Stimulated activated CD4-positive, alpha-beta T cell treated with anti-CD3 and anti-CD28 coated beads, Interleukin-12 subunit alpha, Interleukin-12 subunit beta, amount 100 ng/mL, for 24 hours (primary cell): ENCODE results near the gene ITGA2.

Source experiments
- DNase-seq, 2 experiments: peaks; one replicate each; pipeline ENCODE4 v3.0.0-alpha.2; 2020; ENCODE audit warnings: low read depth in 2 of 2

ITGA2 gene

DNA sequence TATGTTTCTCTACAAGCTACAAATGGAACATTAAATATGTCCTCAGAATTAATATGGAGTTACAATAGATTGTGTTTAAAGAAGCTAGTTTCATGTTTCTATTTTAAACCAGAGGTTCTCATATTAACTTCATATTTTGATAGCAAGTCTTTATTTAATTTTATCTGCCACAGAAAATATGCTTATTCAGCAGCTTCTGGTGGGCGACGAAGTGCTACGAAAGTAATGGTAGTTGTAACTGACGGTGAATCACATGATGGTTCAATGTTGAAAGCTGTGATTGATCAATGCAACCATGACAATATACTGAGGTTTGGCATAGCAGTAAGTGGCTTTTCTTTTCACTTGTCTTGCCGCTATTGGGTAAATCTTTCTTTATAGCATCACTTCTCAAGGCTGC lies 66.2 kb downstream of the ITGA2 start:
- no peak for DNase-seq

DNA sequence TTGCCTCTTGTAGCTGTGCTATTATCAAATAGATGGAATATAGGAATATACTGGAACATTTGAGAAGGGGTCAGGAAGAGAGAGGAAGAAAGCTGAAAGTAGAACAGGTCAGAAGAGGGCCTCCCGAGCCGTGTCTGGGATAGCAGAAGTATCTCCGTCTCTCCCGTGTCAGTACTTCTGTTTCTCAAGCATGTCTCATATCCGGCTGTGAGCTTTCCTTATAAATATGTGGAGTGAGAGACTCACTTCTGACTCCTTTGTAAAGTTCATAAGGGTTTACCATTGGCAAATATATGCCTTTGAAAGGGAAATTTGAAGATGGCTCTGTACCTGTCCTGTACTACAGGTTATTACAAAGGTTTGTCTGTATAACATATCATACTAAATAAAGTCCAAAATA lies 70.1 kb downstream of the ITGA2 start:
- no peak for DNase-seq

GRCh38 chr5:53063176-53063575 lies 74.0 kb downstream of the ITGA2 start:
- DNase-seq: no peak

DNA sequence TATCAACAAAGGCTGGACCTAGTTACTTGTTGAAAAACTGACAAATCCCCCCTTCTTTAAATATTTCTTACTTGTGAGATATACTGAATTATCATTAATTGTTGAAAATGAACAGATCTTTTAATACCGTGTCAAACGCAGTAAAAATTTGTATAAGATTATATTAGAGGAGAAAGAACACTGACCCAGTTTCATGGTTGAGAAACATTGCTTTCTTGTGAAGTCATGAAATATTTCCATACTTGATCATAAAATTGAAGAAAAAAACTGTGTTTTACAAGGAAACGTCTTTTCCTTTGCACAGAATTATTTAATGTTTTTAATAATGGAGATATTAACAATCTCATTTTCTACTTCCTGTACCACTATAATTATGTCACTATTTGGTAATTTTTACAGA lies 74.6 kb downstream of the ITGA2 start:
- DNase-seq: no peak

GRCh38 chr5:53066088-53066487 lies 76.9 kb downstream of the ITGA2 start:
- DNase-seq: no peak

DNA sequence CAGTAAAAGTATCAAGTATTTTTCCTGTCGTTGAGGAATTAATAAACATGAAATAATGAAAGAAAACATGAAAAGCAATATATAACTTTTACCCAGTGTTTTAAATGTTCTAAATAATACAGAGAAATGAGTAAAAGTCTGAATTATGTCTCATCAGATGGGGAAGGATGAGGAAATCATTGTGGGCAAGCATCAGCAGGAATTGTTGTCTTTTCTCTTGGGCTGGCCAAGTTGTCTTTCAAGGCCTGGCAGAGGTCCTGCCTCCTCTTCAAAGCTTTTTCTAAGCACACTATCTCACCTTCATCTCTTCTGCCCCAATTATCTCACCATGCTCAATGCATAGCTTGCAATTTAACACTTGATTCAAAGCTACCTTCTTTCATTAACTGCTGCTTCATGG lies 78.5 kb downstream of the ITGA2 start:
- DNase-seq: no peak

DNA sequence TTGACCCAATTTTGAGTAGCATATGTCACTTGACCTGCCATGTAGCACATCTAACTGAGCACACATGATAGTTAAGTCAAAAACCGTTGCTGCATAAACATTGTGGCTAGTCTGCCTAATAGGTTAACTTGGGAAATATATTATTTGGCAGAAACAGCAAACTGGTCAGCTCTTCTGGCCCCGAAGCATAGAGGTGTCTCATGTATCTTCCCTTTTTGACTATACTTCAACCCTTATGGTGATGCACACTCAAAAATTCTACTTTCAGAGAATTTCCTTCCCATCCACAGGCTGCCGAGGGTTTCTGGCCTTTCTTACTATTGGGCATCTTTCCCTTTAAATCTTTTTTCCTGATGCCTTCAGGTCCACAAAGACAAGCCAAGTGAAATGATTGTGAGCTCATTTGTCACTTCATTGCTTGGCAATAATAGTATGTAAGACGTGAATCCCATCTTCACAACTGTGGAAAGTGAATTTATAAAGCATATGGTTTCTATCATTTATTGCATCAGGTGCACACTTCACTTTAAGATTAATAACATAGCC lies 79.2 kb downstream of the ITGA2 start:
- no peak for DNase-seq

- peak; percentile 29 to 58 for DNase-seq
These were observed 80.5 kb downstream of the ITGA2 start for GRCh38 chr5:53069626-53070025.

GRCh38 chr5:53071298-53071697 lies 82.1 kb downstream of the ITGA2 start:
- no peak for DNase-seq

DNA sequence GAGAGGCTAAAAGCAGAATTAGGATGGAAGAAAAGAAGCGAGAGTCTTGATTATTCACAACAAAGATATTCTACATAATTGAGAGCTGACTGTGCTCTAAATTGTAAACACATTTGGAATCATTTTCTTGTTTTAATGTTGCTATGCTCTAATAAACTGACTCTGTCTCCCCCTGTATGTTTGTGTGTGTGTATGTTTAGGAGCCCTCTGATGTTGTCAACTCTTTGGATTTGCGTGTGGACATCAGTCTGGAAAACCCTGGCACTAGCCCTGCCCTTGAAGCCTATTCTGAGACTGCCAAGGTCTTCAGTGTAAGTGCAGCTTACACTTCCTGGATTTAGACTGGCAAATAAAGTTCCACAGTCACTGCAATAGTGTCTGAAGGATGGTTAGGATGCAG lies 82.6 kb downstream of the ITGA2 start:
- no peak for DNase-seq

GRCh38 chr5:53073348-53073747 lies 84.2 kb downstream of the ITGA2 start:
- no peak for DNase-seq

DNA sequence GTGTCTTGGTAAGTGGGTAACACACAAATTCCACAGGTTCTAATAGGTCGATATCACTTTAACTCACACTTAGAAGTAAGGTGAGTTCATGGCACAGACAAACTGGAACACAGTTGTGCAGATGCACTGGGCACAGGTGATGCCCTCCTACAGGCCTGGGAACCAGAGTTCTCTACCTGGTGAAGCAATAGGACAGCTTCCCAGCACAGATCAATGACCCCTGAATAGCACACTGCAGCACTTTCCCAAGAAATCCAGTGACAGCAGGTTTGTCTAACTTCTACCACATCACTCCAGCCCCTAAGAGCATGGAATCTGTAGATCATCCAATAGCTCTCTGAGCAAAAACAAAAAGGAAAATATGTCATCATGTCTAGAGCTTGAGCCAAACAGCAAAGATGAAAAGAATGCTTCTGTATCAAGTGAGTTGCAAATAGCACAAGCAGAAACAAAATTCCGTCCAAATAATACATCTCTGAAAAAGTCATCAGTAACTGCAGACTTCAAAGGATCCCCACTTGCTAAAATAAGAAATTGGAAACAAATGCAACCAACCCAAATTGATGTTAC lies 86.9 kb downstream of the ITGA2 start:
- no peak for DNase-seq

DNA sequence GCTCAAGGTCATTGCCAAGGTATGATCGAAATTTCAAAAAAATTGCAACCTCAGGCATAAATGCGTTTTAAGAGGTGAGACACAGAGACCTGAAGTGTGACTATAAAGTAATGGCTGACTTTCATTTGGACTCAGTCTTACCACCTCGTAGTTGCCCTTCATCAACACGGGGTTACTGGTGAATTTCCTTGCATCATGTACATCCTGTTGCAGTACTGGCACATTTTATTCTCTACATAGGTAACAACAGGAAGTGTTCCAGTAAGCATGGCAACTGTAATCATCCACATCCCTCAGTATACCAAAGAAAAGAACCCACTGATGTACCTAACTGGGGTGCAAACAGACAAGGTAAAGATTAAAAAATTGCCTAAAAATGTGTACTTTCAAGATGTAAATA lies 91.1 kb downstream of the ITGA2 start:
- DNase-seq: no peak

DNA sequence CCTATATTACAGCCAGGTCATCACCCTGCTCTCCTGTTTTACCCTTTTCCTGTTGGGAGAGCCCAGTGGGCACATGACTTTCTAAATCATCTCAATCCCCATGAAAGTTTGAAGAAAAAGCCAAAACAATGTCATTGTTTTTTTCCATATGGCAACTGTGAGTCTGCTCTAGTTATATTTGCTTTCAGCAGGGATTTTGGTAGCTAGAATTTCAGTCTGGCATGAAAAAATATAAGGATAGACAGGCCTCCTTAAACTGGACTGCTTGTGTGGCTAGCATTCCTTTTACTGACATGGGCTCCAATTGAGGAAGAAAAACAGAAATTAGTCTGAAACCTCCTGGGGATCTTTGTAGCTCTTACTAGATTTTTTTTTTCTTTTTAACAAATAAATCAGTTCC lies 94.8 kb downstream of the ITGA2 start:
- no peak for DNase-seq

- DNase-seq: no peak
These were observed 95.5 kb downstream of the ITGA2 start for GRCh38 chr5:53084546-53085255.

DNA sequence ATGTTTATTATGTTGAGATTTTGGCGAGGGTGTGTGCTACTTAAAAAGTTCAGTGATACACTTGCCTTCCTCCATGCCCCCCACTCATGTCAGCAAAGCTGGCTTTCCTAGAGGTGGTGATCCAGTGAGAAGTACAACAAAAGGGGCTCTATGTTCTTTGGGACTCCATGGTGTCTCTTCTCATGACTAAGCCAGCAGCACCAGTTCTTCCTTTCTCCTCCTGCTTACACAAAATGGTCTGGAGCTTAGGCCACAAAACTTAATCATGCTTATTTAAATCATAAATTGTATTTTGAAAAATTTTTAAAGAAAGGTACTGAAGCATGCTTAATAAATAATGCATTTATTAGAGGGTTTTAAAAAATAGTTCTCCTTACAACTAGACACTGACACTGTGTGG lies 98.0 kb downstream of the ITGA2 start:
- no peak for DNase-seq

DNA sequence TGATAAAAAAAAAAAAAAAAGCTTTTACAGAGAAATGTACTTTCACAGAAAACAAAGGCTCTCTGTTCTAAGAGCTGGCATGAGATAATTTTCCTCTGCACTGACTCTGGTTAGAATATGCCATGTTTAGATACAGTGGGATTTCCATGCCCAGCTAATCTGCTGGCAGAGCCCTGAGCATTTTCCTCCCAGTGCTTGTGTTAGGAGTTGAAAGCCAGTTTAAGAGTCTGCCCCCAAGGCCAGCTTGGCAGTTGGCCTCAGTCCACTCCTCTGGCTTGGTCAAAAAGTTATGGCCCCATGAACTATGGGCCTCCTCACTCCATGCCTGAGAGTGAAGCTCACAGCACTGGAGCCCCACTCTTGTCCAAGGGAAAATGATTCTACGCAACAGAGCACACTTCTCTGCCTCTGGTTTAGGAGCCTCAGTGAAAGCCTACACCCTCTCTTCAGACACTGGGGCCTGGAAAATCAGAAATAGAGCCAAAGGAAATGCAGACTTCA lies 98.5 kb downstream of the ITGA2 start:
- DNase-seq: no peak

DNA sequence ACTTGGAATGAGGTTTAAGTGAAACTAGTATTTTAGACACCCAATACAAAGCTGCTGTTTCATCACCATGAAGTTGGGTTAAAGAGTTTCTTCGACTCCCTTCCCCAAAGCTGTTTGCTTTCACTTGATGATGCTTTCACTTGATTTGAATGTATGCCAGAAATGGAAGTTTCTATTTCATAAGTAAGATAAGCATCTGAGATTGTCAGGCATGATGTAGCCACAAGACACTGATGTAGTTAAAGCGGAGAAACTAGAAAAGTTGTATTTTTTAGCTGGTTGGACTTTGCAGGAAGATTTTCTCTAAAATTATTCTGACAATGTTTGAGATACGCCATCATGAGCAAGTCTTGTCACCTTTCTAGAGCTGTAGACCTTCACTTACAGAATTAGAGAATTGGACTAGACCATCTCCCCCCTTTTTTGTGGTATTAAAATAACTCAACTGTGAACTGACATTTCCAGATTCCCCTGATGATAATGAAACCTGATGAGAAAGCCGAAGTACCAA lies 100.4 kb downstream of the ITGA2 start:
- DNase-seq: no peak

DNA sequence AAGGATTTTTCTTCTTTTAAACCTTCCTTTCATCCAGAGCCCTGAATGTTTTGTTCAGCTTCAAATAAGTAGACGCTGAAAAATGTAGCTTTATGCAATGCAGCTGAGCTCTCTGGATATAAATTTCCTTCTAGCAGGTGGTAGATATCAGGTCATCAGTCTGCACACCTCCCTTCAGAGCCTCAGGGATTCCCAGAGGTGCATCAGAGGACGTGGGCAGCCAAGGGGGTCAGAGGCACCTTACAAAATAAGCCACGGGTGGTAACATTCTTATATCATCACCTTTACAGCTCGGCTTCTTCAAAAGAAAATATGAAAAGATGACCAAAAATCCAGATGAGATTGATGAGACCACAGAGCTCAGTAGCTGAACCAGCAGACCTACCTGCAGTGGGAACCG lies 101.1 kb downstream of the ITGA2 start:
- no peak for DNase-seq

- DNase-seq: no peak
These were observed 102.1 kb downstream of the ITGA2 start for GRCh38 chr5:53091289-53091688.

DNA sequence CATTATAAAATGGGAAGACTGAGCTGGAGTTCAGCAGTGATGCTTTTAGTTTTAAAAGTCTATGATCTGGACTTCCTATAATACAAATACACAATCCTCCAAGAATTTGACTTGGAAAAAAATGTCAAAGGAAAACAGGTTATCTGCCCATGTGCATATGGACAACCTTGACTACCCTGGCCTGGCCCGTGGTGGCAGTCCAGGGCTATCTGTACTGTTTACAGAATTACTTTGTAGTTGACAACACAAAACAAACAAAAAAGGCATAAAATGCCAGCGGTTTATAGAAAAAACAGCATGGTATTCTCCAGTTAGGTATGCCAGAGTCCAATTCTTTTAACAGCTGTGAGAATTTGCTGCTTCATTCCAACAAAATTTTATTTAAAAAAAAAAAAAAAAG lies 103.1 kb downstream of the ITGA2 start:
- DNase-seq: no peak

DNA sequence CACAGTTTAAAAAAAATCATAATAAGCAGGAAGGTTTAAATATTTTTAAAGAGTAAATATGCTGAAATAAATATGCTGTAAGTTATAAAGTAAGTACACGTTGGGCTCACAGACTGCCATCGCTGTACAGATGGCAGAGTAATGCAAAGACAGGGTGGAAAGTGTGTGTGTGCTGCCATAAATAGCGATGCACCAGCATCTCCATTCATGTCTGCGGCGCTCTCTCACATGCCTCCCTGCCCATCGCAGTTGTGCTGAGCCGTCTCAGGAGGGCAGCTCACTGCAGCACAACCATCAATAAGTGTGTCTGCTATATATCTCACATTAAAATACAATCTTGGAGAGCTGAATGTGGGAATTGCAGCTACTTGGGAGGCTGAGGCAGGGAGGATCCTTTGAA lies 106.1 kb downstream of the ITGA2 start:
- DNase-seq: no peak

DNA sequence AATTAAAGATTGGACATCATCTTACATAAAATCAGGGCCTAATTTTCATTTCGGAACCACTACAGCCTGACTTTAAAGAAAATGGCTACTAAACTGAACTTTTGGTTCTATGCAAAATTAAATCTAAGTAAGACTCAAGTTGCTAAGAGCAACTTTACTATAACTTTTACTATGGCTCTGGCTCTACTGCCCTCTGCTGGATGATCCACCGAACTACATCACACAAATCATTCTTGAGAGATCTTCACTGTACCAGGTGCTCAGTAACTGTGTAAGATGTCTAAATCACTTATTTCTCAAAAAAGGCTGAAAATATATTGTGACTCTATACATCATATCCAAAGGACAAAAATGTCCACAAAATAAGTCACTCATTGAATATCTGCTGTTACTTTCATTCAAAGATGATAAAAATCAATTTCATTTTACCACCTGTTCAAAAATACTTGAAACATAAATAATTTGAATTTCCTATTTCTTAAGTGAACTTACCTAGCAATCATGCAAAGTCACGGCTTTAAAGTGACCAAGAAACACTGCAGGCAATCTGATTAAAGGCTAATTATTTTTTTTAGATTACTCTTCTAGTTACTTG lies 106.9 kb downstream of the ITGA2 start:
- DNase-seq: peak; percentile 54 to 67
